H1 (cell line): ENCODE measurements around the gene NTRK1. TPM values are rescaled to one million over a fixed set of nuclear protein-coding genes. Genes with fewer than 3 reads are reported as not detected.
A peak's percentile ranks its signal among the peaks of the same experiment; 100 is the strongest.

Experiments
- CHD7 ChIP-seq: fragments of 300-600 bp; sonication (generic); IDR thresholded peaks from 2 replicates; pipeline ENCODE4 v1.7.1; 2012; ENCODE audit warnings: low read length, moderate library complexity, mild to moderate bottlenecking, inconsistent platforms; ENCODE audit not compliant: insufficient replicate concordance
- KDM4A ChIP-seq: IDR thresholded peaks from one replicate; pipeline ENCODE4 v1.7.1; 2012; ENCODE audit warnings: low read depth, mild to moderate bottlenecking, moderate library complexity, low read length, inconsistent platforms; ENCODE audit not compliant: severe bottlenecking
- MAFK ChIP-seq: IDR thresholded peaks from 2 replicates; pipeline ENCODE4 v1.6.1; 2012; ENCODE audit warnings: low read depth, mild to moderate bottlenecking, improper control_type of control experiment, low read length
- MAX ChIP-seq: IDR thresholded peaks from 2 replicates; pipeline ENCODE4 v1.6.1; 2012; ENCODE audit warnings: inconsistent platforms
- POLR2A ChIP-seq, 2 experiments: IDR thresholded peaks; 1 replicate in 1 of 2; 2 replicates in 1 of 2; pipeline ENCODE4 v1.6.1; 2011; ENCODE audit warnings: low read depth in 2 of 2, low read length in 2 of 2, mild to moderate bottlenecking in 2 of 2; ENCODE audit errors: control extremely low read depth in 1 of 2
- RNF2 ChIP-seq: fragments of 200-900, 300-1000 bp; sonication (generic); IDR thresholded peaks from 2 replicates; pipeline ENCODE4 v1.7.1; 2016; ENCODE audit warnings: borderline replicate concordance, low read depth, mild to moderate bottlenecking, antibody characterized with exemption, low read length; ENCODE audit not compliant: poor library complexity, severe bottlenecking; ENCODE audit errors: missing control alignments
- SUZ12 ChIP-seq: fragments of 200-600 bp; sonication (generic); IDR thresholded peaks from 2 replicates; pipeline ENCODE4 v1.6.1; 2012; ENCODE audit warnings: mild to moderate bottlenecking, inconsistent platforms, low read length, moderate library complexity, mixed read lengths
- TCF12 ChIP-seq: IDR thresholded peaks from 2 replicates; pipeline ENCODE4 v1.6.1; 2011; ENCODE audit warnings: low read depth, mild to moderate bottlenecking, low read length
- TEAD4 ChIP-seq: IDR thresholded peaks from 2 replicates; pipeline ENCODE4 v1.6.1; 2012; ENCODE audit warnings: low read depth, low read length, inconsistent platforms, mixed read lengths
- USF2 ChIP-seq: IDR thresholded peaks from 2 replicates; pipeline ENCODE4 v1.6.1; 2011; ENCODE audit warnings: low read length, improper control_type of control experiment
- polyA plus RNA-seq, 7 experiments: library from polyadenylated mRNA; depleted of rRNA in 3 of 7; stranded (reverse) in 5 of 7; unstranded in 2 of 7; fragments of >200 nt in 5 of 7; fragments of 200-250 nt in 2 of 7; gene quantifications; 1 replicate in 5 of 7; 2 replicates in 1 of 7; 4 replicates in 1 of 7; pipeline versions ENCODE4 v1.2.1 to v1.2.3, GENCODE V29; 2011 to 2013; ENCODE audit warnings: missing spikeins in 2 of 7, mixed read lengths in 2 of 7
- total RNA-seq: library from RNA; stranded (reverse); fragmentation: NEBNext Ultra II Directional; extraction: Animal tissue kit (Norgen Biotek cat#: 25700); gene quantifications from 2 replicates; pipeline ENCODE4 v1.2.1, GENCODE V29; 2021

The NTRK1 gene
- total and polyA plus RNA-seq, 2 of the 8 experiments (the other 6 are each of a cell fraction or from before 2014, with no cell fraction given) = 0.12 to 0.24 TPM

- TF ChIP-seq CHD7 = no peak
- no peak for TF ChIP-seq MAX
- no peak for TF ChIP-seq USF2
- no peak for TF ChIP-seq KDM4A
- no peak for TF ChIP-seq MAFK
- no peak for TF ChIP-seq TEAD4
- peak; percentile 23 for TF ChIP-seq RNF2
- TF ChIP-seq SUZ12 = peak; percentile 70
- TF ChIP-seq POLR2A (IDR thresholded peaks at IDR 0.05; ENCODE audit: control extremely low read depth in 1 of 2, low read depth in 2 of 2, low read length in 2 of 2) = no peak
- no peak for TF ChIP-seq TCF12
These were observed 60.4 kb downstream of the NTRK1 start (continued) for GRCh38 chr1:156921053-156921529.
